OCI-LY3 (cell line): ENCODE data around the gene KAT6B.

Experiments used
- EZH2phosphoT487 ChIP-seq: fragments of 200-600 bp; shearing (Covaris generic); IDR thresholded peaks from 2 replicates; pipeline ENCODE4 v1.6.1; 2018; ENCODE audit warnings: antibody characterized with exemption, mixed run types, low read depth
- TF ChIP-seq, protein P1 (sequence below): fragments of 200-600, 300-600 bp; sonication (generic); IDR thresholded peaks from 2 replicates; pipeline ENCODE4 v1.5.1; 2014; ENCODE audit warnings: antibody characterized with exemption, low read length, low read depth

DNA sequence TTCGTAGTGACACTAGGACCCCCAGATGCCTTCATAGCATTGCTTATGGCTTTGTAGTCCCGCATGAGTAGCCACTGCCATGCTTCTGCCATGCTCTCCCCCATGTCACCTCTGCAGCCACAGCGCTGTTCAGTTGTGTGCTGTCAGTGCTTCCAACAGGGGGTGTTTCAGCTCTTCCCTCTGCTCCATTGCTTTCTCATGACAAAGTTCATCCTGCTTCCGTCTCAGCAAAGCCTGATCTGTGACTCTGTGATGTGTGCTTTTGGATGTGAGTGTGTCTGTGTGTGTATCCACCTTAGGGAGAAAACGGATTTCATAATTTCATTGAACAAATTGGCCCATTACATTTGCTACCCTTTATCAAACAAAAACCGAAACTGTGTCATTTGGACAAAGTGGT lies 150.2 kb downstream of the KAT6B start:
- TF ChIP-seq, protein P1, sequence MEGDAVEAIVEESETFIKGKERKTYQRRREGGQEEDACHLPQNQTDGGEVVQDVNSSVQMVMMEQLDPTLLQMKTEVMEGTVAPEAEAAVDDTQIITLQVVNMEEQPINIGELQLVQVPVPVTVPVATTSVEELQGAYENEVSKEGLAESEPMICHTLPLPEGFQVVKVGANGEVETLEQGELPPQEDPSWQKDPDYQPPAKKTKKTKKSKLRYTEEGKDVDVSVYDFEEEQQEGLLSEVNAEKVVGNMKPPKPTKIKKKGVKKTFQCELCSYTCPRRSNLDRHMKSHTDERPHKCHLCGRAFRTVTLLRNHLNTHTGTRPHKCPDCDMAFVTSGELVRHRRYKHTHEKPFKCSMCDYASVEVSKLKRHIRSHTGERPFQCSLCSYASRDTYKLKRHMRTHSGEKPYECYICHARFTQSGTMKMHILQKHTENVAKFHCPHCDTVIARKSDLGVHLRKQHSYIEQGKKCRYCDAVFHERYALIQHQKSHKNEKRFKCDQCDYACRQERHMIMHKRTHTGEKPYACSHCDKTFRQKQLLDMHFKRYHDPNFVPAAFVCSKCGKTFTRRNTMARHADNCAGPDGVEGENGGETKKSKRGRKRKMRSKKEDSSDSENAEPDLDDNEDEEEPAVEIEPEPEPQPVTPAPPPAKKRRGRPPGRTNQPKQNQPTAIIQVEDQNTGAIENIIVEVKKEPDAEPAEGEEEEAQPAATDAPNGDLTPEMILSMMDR = peak; percentile 27
- TF ChIP-seq EZH2phosphoT487 = no peak
